Uterus (tissue), 2 donors: Measurements from ENCODE around the gene ZCWPW2.

Experiments
- CTCF ChIP-seq, 4 experiments: fragments of 200-600 bp in 2 of 4; fragments of 450-650 bp in 2 of 4; sonication (generic) in 2 of 4; IDR thresholded peaks; one replicate each; pipeline ENCODE4 v1.5.1; 2016 to 2019; ENCODE audit warnings: antibody characterized with exemption in 4 of 4, mild to moderate bottlenecking in 2 of 4, moderate library complexity in 1 of 4
- POLR2A ChIP-seq, 2 donors: fragments of 450-650 bp; IDR thresholded peaks; one replicate each; pipeline ENCODE4 v1.6.1; 2016; ENCODE audit warnings: antibody characterized with exemption in 2 of 2, mild to moderate bottlenecking in 1 of 2, moderate library complexity in 1 of 2

GRCh38 chr3:28449398-28449797, 100.9 kb downstream of the ZCWPW2 start:
- TF ChIP-seq CTCF (IDR thresholded peaks at IDR 0.05) (no peak), POLR2A (IDR thresholded peaks at IDR 0.05) (no peak)
